GM10248 (cell line): ENCODE measurements around the gene TNS2.
A peak's percentile ranks its signal among the peaks of the same experiment; 100 is the strongest.
"Not testable (repeated sequence)": the region's sequence is repeated elsewhere in the genome, so short reads cannot be mapped to it uniquely, and the experiment has no call there.

ENCODE experiments used
- CTCF ChIA-PET: fragments of 300-600 bp; sonication (Branson Sonifier 250); formaldehyde crosslinking; extraction: SDS; loops from one replicate; lab custom pipeline; 2021; ENCODE audit warnings: antibody characterized with exemption; lab: Yijun Ruan, JAX
- POLR2A ChIA-PET: fragments of 350-650 bp; sonication (Branson Sonifier 250); formaldehyde crosslinking; extraction: SDS; loops from one replicate; lab custom pipeline; 2020; ENCODE audit warnings: antibody characterized with exemption; lab: Yijun Ruan, JAX
- DNase-seq: peaks from one replicate; pipeline ENCODE4 v3.0.0; 2012; ENCODE audit errors: extremely low spot score
- CTCF ChIP-seq: IDR thresholded peaks from 2 replicates; pipeline ENCODE4 v1.5.1; 2012; ENCODE audit warnings: mild to moderate bottlenecking, low read depth; ENCODE audit errors: extremely low read depth, missing control alignments, control extremely low read depth

The TNS2 gene

GRCh38 chr12:53006810-53007309 is 43.0 kb upstream of the TNS2 start:
- ChIA-PET POLR2A (interaction anchor here (0.7 kb wide), 1 partner anchor 178 kb away, joined by 3 read pairs; no protein-coding TSS in a partner anchor), CTCF (interaction anchor here (1.0 to 2.9 kb wide), 4 partner anchors 18 to 44 kb away, joined by 3 to 12 read pairs (median 4); no protein-coding TSS in a partner anchor)
- no peak for TF ChIP-seq CTCF
- peak; percentile 78 for DNase-seq

- CTCF ChIA-PET = interaction anchor here (1.1 to 1.6 kb wide), 2 partner anchors 17 to 39 kb away, joined by 3 to 4 read pairs; no protein-coding TSS in a partner anchor
- POLR2A ChIA-PET = no interaction called here
- no peak for TF ChIP-seq CTCF
- DNase-seq = no peak
Measured at GRCh38 chr12:53007343-53007742, 42.5 kb upstream of the TNS2 start.

- DNase-seq, POLR2A ChIA-PET: not testable (repeated sequence)
- CTCF ChIA-PET = interaction anchor here (1.4 kb wide), 1 partner anchor 16 kb away, joined by 5 read pairs; no protein-coding TSS in a partner anchor
Measured at GRCh38 chr12:53008760-53009159, 41.1 kb upstream of the TNS2 start.

- no peak for DNase-seq
- TF ChIP-seq CTCF = no peak
- ChIA-PET CTCF (interaction anchor here (1.2 to 1.6 kb wide), 3 partner anchors 15 to 27 kb away, joined by 4 to 6 read pairs (median 4); no protein-coding TSS in a partner anchor), POLR2A (interaction anchor here (0.5 kb wide), 1 partner anchor 159 kb away, joined by 3 read pairs; no protein-coding TSS in a partner anchor)
Measured at GRCh38 chr12:53010955-53011354, 38.9 kb upstream of the TNS2 start.

- ChIA-PET CTCF (interaction anchor here (0.9 kb wide), 1 partner anchor 9 kb away, joined by 3 read pairs; no protein-coding TSS in a partner anchor), POLR2A (interaction anchor here (0.7 kb wide), 1 partner anchor 1977 kb away, joined by 3 read pairs; no protein-coding TSS in a partner anchor)
- DNase-seq = no peak
- TF ChIP-seq CTCF = no peak
Measured at GRCh38 chr12:53011889-53012288, 38.0 kb upstream of the TNS2 start.

- CTCF ChIA-PET = no interaction called here
- DNase-seq = no peak
- POLR2A ChIA-PET = no interaction called here
Measured at GRCh38 chr12:53012928-53013327, 36.9 kb upstream of the TNS2 start.

More at GRCh38 chr12:53012928-53013327, 36.9 kb upstream of the TNS2 start:
- TF ChIP-seq CTCF = no peak
